MM.1S (cell line): Measurements from ENCODE around the gene IP6K2.

Experiments
- DNase-seq: peaks from one replicate; pipeline ENCODE4 v3.0.0-alpha.2; 2015
- H2AFZ ChIP-seq: fragments of 300-600 bp; sonication (generic); 2 replicates; pipeline ENCODE4 v1.6.0; 2016; ENCODE audit warnings: antibody characterized with exemption, low read length
- H3F3A ChIP-seq: fragments of 300-600 bp; sonication (generic); 2 replicates; pipeline ENCODE4 v1.6.1; 2016; ENCODE audit warnings: mild to moderate bottlenecking, antibody characterized with exemption, low read length, moderate library complexity, mixed read lengths; ENCODE audit not compliant: insufficient read depth
- H3K27ac ChIP-seq: fragments of 300-600 bp; sonication (generic); 2 replicates; pipeline ENCODE4 v1.5.1; 2016; ENCODE audit warnings: mild to moderate bottlenecking, low read length
- H3K27me3 ChIP-seq: fragments of 300-600 bp; sonication (generic); replicated peaks from 2 replicates; pipeline ENCODE4 v1.6.0; 2016; ENCODE audit warnings: low read length; ENCODE audit not compliant: insufficient read depth
- H3K36me3 ChIP-seq: fragments of 300-600 bp; sonication (generic); replicated peaks from 2 replicates; pipeline ENCODE4 v1.6.1; 2016; ENCODE audit warnings: mild to moderate bottlenecking, low read length, mixed read lengths; ENCODE audit not compliant: insufficient read depth
- H3K4me1 ChIP-seq: fragments of 300-600 bp; sonication (generic); 2 replicates; pipeline ENCODE4 v1.6.1; 2016; ENCODE audit warnings: low read length, mixed read lengths
- H3K4me2 ChIP-seq: fragments of 300-600 bp; sonication (generic); 2 replicates; pipeline ENCODE4 v1.6.0; 2016; ENCODE audit warnings: low read depth, low read length
- H3K4me3 ChIP-seq: fragments of 300-600 bp; sonication (generic); 2 replicates; pipeline ENCODE4 v1.5.1; 2016; ENCODE audit warnings: low read length, mixed read lengths
- H3K79me2 ChIP-seq: fragments of 300-600 bp; sonication (generic); 2 replicates; pipeline ENCODE4 v1.6.1; 2016; ENCODE audit warnings: mixed run types, low read length, mixed read lengths
- H3K9ac ChIP-seq: fragments of 300-600 bp; sonication (generic); 2 replicates; pipeline ENCODE4 v1.6.1; 2016; ENCODE audit warnings: low read length, mixed read lengths
- H3K9me2 ChIP-seq: fragments of 300-600 bp; sonication (generic); replicated peaks from 2 replicates; pipeline ENCODE4 v1.6.1; 2016; ENCODE audit warnings: mild to moderate bottlenecking, low read length, mixed read lengths; ENCODE audit not compliant: insufficient read depth
- H3K9me3 ChIP-seq: fragments of 300-600 bp; sonication (generic); replicated peaks from 2 replicates; pipeline ENCODE4 v1.6.1; 2016; ENCODE audit warnings: mild to moderate bottlenecking, low read length, mixed read lengths; ENCODE audit not compliant: insufficient read depth
- H4K20me1 ChIP-seq: fragments of 300-600 bp; sonication (generic); 2 replicates; pipeline ENCODE4 v1.6.1; 2016; ENCODE audit warnings: mild to moderate bottlenecking, low read length, moderate library complexity, mixed read lengths; ENCODE audit not compliant: insufficient read depth
- EZH2 ChIP-seq: fragments of 300-600 bp; sonication (generic); optimal IDR thresholded peaks from 2 replicates; pipeline ENCODE3; 2017; ENCODE audit warnings: low read depth, mild to moderate bottlenecking, antibody characterized with exemption, low read length, mixed read lengths
- EZH2phosphoT487 ChIP-seq: fragments of 300-600 bp; sonication (generic); IDR thresholded peaks from 2 replicates; pipeline ENCODE4 v1.6.1; 2018; ENCODE audit warnings: antibody characterized with exemption, low read length
- TF ChIP-seq, protein P1 (sequence below): fragments of 300-600 bp; sonication (generic); IDR thresholded peaks from 2 replicates; pipeline ENCODE4 v1.5.1; 2016; ENCODE audit warnings: antibody characterized with exemption, low read length, mixed read lengths

IP6K2 gene

DNA sequence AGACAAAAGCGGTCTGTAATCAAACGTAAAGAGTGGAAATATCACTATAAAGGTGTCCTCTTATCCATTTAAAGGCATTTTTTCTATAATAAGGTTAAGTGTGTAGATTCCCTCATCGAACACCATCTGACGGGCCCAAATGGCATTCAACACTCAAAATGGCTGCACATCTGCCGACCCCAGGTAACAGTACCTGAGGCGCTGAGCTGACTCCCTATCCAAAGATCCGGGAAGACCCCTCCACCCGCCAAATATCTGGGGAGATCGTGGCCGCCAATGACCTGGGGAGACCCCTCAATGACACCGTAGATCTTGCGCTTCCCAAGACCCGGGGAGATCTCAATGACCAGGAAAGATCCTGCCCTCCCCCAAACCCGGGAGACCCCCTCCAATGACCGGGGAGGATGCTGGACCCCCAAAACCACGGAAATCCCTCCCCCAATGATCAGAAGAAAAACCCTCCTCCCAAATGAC, 476 bp downstream of the IP6K2 start:
- peak; percentile 14 for DNase-seq
- Histone ChIP-seq H3K36me3 (no peaks in the 10 kb centered on the region), H4K20me1 (no peaks in the 10 kb centered on the region), H3K9me2 (no peaks in the 10 kb centered on the region), H3K9me3 (no peaks in the 10 kb centered on the region), H3K4me3 (peak overlapping the region; percentile 85), H2AFZ (peak overlapping the region; percentile 70), H3K4me2 (peak overlapping the region; percentile 71), H3F3A (no peaks in the 10 kb centered on the region), H3K27ac (peak overlapping the region; percentile 20; the same call in 1 of the 2 replicates), H3K79me2 (peaks cover 53% of the 10 kb centered on the region), H3K9ac (peak overlapping the region; percentile 91), H3K27me3 (no peaks in the 10 kb centered on the region), H3K4me1 (no peaks in the 10 kb centered on the region)
- TF ChIP-seq EZH2 (no peak), EZH2phosphoT487 (no peak)
- TF ChIP-seq, protein P1, sequence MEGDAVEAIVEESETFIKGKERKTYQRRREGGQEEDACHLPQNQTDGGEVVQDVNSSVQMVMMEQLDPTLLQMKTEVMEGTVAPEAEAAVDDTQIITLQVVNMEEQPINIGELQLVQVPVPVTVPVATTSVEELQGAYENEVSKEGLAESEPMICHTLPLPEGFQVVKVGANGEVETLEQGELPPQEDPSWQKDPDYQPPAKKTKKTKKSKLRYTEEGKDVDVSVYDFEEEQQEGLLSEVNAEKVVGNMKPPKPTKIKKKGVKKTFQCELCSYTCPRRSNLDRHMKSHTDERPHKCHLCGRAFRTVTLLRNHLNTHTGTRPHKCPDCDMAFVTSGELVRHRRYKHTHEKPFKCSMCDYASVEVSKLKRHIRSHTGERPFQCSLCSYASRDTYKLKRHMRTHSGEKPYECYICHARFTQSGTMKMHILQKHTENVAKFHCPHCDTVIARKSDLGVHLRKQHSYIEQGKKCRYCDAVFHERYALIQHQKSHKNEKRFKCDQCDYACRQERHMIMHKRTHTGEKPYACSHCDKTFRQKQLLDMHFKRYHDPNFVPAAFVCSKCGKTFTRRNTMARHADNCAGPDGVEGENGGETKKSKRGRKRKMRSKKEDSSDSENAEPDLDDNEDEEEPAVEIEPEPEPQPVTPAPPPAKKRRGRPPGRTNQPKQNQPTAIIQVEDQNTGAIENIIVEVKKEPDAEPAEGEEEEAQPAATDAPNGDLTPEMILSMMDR, result no peak

DNA sequence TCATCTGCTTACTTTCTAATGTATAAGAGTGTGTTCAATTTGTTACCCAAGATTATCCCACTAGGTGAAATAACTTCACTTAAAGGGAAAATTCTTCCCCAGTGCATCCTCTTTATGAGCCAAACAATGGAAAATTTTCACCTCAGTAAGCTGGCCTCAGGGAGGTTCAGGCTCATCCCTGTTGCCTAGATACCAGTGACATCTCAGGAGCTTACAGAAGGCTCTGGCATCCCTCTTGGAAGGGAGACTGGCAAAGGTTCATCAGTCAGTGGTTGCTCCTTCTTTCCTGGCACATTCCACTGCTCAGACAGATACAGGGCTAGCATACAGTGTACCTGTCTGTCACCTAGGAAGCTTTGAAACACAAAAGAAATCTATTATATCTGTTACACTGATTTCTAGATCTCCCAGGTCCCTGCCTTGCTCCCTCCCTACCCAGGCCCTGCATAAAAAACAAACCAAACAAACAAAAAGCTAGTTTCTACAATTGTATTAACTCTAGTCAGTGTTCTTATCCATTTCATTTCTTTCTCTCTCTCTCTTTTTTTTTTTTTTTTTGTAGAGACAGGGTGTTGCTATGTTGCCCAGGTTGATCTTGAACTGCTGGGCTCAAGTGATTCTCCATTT, 1.7 kb downstream of the IP6K2 start:
- no peak for DNase-seq

DNA sequence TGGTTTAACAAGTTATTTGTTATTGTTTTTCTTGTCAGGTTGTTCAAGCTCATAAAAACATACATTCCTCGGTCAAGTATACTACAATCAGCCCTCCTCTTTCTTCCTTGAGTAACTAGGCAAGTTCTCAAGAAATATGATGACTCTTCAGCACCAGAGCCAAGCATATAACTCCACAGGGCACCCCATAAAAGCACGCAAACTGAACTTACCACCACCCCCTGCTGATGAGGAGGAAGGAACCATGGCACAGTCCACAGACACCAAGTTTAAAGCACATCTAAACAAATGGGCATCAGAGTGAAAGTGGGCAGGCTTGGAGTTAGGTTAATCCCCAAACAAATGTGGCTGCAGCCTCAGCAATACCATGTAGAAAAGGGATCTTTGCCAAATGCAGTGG, 5.3 kb downstream of the IP6K2 start:
- H3K4me1 ChIP-seq, result no peaks in the 10 kb centered on the region
- H3F3A ChIP-seq, result 0 out of 2 replicates have a peak, but pooled peaks cover 4% of the 10 kb centered on the region
- H3K9me2 ChIP-seq, result no peaks in the 10 kb centered on the region
- no peaks in the 10 kb centered on the region for H3K27me3 ChIP-seq
- H3K27ac ChIP-seq, result no peak overlapping the region
- H3K79me2 ChIP-seq, result peaks cover 93% of the 10 kb centered on the region
- no peak overlapping the region for H2AFZ ChIP-seq
- H3K4me3 ChIP-seq, result no peak overlapping the region
- H3K4me2 ChIP-seq, result no peak overlapping the region
- no peaks in the 10 kb centered on the region for H3K9me3 ChIP-seq
- no peaks in the 10 kb centered on the region for H4K20me1 ChIP-seq
- no peak overlapping the region for H3K9ac ChIP-seq
- no peaks in the 10 kb centered on the region for H3K36me3 ChIP-seq
- DNase-seq, result no peak
- TF ChIP-seq, protein P1, result no peak
- TF ChIP-seq EZH2phosphoT487 (no peak), EZH2 (no peak)

More for the DNA sequence above, 1.7 kb downstream of the IP6K2 start:
- Histone ChIP-seq H2AFZ (no peak overlapping the region), H3K27me3 (no peaks in the 10 kb centered on the region), H3K36me3 (no peaks in the 10 kb centered on the region), H3K4me1 (no peaks in the 10 kb centered on the region), H3K27ac (no peak overlapping the region), H3K79me2 (peaks cover 65% of the 10 kb centered on the region), H3K9me3 (no peaks in the 10 kb centered on the region), H3K9me2 (no peaks in the 10 kb centered on the region), H4K20me1 (no peaks in the 10 kb centered on the region), H3K4me3 (no peak overlapping the region), H3F3A (no peaks in the 10 kb centered on the region), H3K4me2 (peak overlapping the region; percentile 71; the same call in 1 of the 2 replicates), H3K9ac (no peak overlapping the region; the same call in 1 of the 2 replicates)
- TF ChIP-seq, protein P1, result no peak
- no peak for TF ChIP-seq EZH2
- no peak for TF ChIP-seq EZH2phosphoT487
